Fibroblast of the conjunctiva (primary cell): Measurements from ENCODE around the gene ATP6V0B.

ENCODE experiments used
- DNase-seq: peaks from one replicate; pipeline ENCODE4 v3.0.0-alpha.2; 2010; ENCODE audit warnings: low read depth

The ATP6V0B gene

GRCh38 chr1:43974443-43975248 lies at the start of gene ATP6V0B:
Gene ATP6V0B (plus strand): TSS chr1:43974960. CDS start chr1:43975041, 81 bp downstream.
- peak; percentile 83 for DNase-seq

- no peak for DNase-seq
Measured at GRCh38 chr1:43925846-43926245, 48.9 kb upstream of the ATP6V0B start.

GRCh38 chr1:43930168-43930948 lies 44.4 kb upstream of the ATP6V0B start:
- DNase-seq, result no peak

- no peak for DNase-seq
Measured at GRCh38 chr1:43930949-43931275, 43.8 kb upstream of the ATP6V0B start.

GRCh38 chr1:43931711-43932660 lies 42.8 kb upstream of the ATP6V0B start:
- DNase-seq, result no peak

GRCh38 chr1:43932786-43933385 lies 41.9 kb upstream of the ATP6V0B start:
- no peak for DNase-seq

- DNase-seq, result no peak
Measured at GRCh38 chr1:43933386-43934100, 41.2 kb upstream of the ATP6V0B start, which contains the start of gene ARTN. Gene ARTN (plus strand): TSS chr1:43933801. CDS start chr1:43935657, 1,856 bp downstream.

GRCh38 chr1:43934101-43934985 lies 40.4 kb upstream of the ATP6V0B start:
- DNase-seq, result peak; percentile 27

GRCh38 chr1:43934986-43935324 lies 39.8 kb upstream of the ATP6V0B start:
- no peak for DNase-seq

- no peak for DNase-seq
Measured at GRCh38 chr1:43935711-43936427, 38.9 kb upstream of the ATP6V0B start.

- no peak for DNase-seq
Measured at GRCh38 chr1:43936431-43937151, 38.2 kb upstream of the ATP6V0B start.

- DNase-seq, result no peak
Measured at GRCh38 chr1:43937179-43937865, 37.4 kb upstream of the ATP6V0B start.

GRCh38 chr1:43938383-43938782 lies 36.4 kb upstream of the ATP6V0B start:
- no peak for DNase-seq

GRCh38 chr1:43938892-43939587 lies 35.7 kb upstream of the ATP6V0B start:
- no peak for DNase-seq

GRCh38 chr1:43942411-43942810 lies 32.3 kb upstream of the ATP6V0B start:
- no peak for DNase-seq

GRCh38 chr1:43944860-43945259 lies 29.9 kb upstream of the ATP6V0B start:
- no peak for DNase-seq

- DNase-seq, result no peak
Measured at GRCh38 chr1:43945674-43946235, 29.0 kb upstream of the ATP6V0B start.
